ENCODE measurements around the gene VPS51.

Gene VPS51

DNA sequence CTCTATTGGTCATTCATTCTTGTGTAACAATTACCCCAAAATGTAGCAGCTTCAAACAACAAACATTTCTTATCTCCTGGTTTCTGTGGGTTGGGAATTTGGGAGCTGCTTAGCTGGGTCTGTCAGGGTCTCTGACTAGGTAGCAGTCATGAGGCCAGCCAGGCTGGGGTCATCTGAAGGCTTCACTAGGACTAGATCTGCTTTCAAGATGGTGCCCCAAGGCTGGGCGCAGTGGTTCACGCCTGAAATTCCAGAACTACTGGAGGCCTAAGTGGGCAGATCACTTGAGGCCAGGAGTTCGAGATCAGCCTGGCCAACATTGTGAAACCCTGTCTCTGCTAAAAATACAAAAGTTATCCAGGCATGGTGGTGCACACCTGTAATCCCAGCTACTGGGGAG, 60.9 kb downstream of the VPS51 start:
- no peak for TF ChIP-seq ZFX (IDR thresholded peaks at IDR 0.05)
- TF ChIP-seq, protein P1, sequence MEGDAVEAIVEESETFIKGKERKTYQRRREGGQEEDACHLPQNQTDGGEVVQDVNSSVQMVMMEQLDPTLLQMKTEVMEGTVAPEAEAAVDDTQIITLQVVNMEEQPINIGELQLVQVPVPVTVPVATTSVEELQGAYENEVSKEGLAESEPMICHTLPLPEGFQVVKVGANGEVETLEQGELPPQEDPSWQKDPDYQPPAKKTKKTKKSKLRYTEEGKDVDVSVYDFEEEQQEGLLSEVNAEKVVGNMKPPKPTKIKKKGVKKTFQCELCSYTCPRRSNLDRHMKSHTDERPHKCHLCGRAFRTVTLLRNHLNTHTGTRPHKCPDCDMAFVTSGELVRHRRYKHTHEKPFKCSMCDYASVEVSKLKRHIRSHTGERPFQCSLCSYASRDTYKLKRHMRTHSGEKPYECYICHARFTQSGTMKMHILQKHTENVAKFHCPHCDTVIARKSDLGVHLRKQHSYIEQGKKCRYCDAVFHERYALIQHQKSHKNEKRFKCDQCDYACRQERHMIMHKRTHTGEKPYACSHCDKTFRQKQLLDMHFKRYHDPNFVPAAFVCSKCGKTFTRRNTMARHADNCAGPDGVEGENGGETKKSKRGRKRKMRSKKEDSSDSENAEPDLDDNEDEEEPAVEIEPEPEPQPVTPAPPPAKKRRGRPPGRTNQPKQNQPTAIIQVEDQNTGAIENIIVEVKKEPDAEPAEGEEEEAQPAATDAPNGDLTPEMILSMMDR (conservative IDR thresholded peaks at IDR 0.05) = no peak
- no peak overlapping the region for H3K27ac ChIP-seq

DNA sequence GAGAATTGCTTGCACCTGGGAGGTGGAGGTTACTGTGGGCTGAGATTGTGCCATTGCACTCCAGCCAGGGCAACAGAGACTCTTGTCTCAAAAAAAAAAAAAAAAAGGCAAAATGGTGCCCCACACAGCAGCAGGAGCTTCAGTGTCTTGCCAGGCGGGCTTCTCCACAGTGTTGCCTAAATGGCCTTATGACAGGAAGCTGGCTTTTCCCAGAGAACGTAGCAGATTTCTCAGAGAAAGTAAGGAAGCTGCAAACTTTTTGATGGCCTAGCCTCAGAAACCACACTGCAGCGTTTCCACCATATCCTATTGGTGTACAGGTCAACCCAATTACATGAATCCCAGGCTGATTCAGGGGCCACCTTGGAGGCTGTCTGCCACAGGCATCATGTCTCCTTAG, 61.3 kb downstream of the VPS51 start:
- H3K27ac ChIP-seq = no peak overlapping the region
- TF ChIP-seq ZFX (IDR thresholded peaks at IDR 0.05) = no peak
- TF ChIP-seq, protein P1 (conservative IDR thresholded peaks at IDR 0.05) = no peak

DNA sequence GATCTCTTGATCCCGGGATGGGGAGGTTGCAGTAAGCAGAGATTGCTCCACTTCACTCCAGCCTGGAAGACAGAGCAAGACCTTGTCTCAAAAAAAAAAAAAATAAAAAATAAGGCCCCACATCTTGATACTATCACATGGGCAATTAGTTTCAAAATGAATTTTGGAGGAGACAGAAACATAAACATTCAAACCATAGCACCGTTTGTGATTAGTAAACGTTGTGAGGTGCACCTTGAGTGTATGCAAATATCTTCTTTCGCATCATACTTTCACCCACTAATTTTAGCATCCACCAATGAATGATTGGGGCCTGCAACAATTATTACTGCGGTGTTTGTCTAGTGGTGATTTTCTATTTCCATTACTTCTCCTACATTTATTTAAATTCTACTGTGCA, 63.0 kb downstream of the VPS51 start:
- no peak overlapping the region for H3K27ac ChIP-seq
- TF ChIP-seq, protein P1 (conservative IDR thresholded peaks at IDR 0.05) = no peak
- no peak for TF ChIP-seq ZFX (IDR thresholded peaks at IDR 0.05)

DNA sequence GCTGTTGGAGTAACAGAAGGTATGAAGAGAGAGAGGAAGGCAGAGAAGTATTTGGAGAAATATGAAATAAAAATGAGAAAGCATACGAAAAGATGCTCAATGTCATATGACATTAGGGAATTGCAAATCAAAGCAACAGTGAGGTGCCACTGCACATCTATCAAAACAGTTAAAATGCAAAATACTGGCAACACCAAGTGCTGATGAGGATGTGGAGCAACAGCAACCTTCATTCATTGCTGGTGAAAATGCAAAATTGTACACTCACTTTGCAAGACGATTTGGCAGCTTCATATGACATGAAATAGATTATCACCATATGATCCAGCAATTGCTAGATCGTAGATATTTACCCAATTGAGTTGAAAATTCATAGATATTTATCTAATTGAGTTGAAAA, 64.6 kb downstream of the VPS51 start:
- TF ChIP-seq, protein P1 (conservative IDR thresholded peaks at IDR 0.05) = no peak
- TF ChIP-seq ZFX (IDR thresholded peaks at IDR 0.05) = no peak

More for the DNA sequence above, 64.6 kb downstream of the VPS51 start:
- H3K27ac ChIP-seq = no peak overlapping the region
